Choroid plexus epithelial cell (primary cell): ENCODE data around the gene CCDC106.

Source experiments
- DNase-seq: peaks from one replicate; pipeline ENCODE4 v3.0.0-alpha.2; 2010; ENCODE audit warnings: low read depth
- H3K4me3 ChIP-seq: 2 replicates; pipeline ENCODE4 v1.5.1; 2011; ENCODE audit warnings: low read depth, mild to moderate bottlenecking, control low read depth, low read length, moderate library complexity
- TF ChIP-seq, protein P1 (sequence below): conservative IDR thresholded peaks from 2 replicates; pipeline ENCODE4 v1.5.1; 2011; ENCODE audit warnings: low read depth, mild to moderate bottlenecking, control low read depth, inconsistent platforms, low read length, moderate library complexity

Gene CCDC106

DNA sequence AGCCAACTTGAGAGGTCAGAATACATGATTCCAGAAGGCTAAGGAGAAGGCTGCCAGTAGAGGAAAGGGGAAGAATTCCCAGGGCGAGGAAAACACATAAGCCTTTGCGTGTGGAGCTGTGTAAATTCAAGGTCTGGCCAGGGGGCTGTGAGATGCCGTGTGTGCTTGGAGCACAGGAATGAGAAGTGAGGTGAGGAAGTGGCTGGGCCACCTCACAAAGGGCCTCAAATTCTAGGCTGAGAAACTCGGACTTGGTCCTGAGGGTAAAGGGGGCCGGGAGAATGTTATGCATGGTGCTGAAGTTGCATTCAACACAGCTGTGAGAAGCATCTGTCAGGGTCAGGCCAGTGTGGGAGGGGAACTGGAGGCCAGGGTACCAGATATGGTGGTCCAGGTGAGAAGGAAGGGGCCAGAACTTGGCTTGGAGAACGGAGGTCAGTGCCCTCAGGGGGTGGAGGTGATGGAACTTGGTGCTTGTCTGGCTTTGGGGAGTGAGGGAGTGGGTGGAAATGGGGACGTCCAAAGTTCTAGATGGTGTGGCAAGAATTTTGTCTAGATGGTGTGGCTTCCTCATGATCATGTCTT, 12.1 kb upstream of the CCDC106 start:
- TF ChIP-seq, protein P1, sequence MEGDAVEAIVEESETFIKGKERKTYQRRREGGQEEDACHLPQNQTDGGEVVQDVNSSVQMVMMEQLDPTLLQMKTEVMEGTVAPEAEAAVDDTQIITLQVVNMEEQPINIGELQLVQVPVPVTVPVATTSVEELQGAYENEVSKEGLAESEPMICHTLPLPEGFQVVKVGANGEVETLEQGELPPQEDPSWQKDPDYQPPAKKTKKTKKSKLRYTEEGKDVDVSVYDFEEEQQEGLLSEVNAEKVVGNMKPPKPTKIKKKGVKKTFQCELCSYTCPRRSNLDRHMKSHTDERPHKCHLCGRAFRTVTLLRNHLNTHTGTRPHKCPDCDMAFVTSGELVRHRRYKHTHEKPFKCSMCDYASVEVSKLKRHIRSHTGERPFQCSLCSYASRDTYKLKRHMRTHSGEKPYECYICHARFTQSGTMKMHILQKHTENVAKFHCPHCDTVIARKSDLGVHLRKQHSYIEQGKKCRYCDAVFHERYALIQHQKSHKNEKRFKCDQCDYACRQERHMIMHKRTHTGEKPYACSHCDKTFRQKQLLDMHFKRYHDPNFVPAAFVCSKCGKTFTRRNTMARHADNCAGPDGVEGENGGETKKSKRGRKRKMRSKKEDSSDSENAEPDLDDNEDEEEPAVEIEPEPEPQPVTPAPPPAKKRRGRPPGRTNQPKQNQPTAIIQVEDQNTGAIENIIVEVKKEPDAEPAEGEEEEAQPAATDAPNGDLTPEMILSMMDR, result no peak
- peak overlapping the region; percentile 100 for H3K4me3 ChIP-seq
- DNase-seq, result no peak

DNA sequence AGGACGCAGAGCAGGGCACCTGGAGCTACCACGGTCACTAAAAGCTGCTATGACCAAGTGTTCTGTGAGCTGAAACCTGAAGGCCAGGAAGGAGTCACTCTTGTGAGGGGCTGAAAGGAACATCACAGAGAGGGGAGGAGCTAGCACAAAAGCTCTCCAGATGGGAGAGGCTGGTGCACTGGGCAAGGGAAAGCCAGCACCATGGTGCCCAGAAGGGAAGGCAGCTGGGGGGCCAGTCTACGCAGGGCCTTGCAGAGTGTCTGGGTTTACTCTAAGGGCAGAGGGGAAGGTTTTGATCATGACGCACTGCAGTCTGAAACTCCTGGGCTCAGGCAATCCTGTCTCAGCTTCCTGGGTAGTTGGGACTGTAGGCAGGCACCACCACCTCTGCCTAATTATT, 11.3 kb upstream of the CCDC106 start:
- H3K4me3 ChIP-seq, result no peak overlapping the region
- no peak for DNase-seq

DNA sequence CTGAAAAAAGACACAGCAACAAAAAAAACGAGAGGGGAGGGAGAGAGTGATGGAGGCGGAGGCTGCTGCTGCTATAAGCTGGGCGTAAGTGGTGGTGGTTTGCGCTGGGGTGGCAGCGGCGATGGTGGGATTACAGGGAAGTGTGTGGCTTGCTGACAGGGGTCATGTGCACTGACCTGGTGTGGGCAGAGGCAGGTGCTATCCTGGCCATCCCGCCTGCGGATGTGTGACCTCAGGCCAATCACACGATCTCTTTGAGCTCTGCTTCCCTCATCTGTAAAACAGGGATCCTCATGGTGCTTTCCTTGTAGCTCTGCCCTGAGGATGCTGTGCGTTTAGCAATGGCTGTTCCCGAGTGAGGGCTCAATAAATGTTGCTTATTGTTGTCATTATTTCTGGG, 10.5 kb upstream of the CCDC106 start:
- no peak overlapping the region for H3K4me3 ChIP-seq
- no peak for DNase-seq
- TF ChIP-seq, protein P1, result no peak

More for the DNA sequence above, 11.3 kb upstream of the CCDC106 start:
- TF ChIP-seq, protein P1, result no peak

DNA sequence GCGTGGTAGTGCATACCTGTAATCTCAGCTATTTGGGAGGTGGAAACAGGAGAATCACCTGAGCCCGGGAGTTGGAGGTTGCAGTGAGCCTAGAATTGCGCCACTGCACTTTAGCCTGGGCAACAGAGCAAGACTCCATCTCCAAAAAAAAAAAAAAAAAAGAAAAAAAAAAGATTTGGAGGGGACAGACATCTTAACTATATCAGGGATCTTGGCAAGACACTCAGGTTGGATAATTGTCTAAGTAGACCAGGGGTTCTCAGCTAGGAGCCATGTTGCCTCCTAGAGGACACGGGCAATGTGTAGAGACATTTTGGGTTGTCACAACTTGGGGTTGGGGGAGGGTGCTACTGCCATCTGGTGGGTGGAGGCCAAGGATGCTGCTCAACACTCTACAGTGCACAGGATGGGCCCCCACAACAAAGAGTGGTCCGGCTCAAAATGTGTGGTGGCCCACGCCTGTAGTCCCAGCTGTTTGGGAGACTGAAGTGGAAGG, 9.1 kb upstream of the CCDC106 start:
- H3K4me3 ChIP-seq, result no peak overlapping the region
- DNase-seq, result peak; percentile 49
- TF ChIP-seq, protein P1, result peak; percentile 67

DNA sequence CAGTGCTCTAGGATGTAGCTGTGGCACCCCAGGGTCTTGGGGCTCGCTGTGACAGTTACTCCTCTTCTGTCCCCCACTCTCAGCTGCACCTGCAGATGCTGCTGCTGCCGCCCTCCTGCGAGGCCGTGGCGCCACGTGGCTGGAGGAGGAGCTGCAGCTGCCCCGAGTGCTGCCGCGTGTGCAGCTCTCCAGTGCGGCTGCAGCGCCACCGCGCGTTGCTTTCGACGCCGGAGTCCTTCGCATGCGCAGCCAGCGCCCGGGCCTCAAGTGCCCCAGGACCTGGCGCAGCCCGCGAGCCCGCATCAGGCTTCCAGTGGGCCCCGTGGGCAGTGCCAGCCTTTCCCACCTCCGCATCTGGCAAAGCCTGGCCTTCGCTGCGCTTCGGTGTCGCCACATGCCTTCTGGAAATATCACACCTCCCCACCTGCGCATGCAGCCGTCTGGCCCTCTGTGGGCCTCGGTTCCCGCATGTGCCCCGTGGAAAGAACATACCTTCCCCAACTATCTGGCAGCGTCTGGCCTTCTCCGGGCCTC, 7.9 kb upstream of the CCDC106 start:
- TF ChIP-seq, protein P1, result peak; percentile 61
- DNase-seq, result peak; percentile 83
- H3K4me3 ChIP-seq, result peak overlapping the region; percentile 81

DNA sequence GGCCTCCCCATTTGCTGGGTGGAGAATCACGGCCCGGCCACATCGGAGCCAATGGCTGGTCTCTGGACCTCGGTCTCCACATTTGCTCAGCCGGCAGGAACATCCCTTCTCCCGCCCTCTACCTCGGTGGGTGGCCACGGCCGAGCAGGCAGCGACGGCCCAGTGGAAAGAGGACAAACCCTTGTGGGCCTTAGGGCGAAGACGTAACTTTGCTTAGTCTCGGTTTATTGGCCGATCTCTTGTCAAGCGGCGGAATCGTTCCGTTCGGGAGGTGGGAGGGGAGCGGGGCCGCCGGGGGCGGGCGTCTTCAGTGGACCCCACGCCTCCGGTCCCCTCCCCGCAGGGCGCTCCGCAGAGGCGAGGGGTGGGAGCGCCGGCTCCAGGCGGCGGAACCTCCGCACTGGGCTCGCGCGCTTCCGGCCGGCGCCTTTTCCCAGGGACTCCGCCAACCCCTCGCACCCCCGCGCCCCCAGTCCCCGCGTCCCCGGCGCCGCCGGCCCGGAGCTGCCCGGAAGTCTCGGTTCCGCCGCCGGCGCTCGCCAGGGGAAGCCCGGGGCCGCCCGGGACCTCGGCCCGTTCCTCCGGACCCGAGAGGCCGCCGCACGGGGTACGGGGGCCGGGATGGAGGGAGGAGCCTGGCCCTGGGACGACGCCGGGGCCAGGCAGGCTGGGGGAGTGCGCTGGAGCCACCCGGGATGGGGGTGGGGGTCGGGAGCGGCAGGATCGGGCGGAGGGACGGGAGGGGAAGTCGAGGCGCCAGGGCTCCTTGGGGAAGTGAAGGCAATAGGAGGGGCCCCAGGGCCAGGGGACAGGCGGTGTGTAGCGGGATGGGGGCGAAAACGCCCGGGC, 7.2 kb upstream of the CCDC106 start, which contains the start of gene ZNF580:
TSS of gene ZNF580 (plus strand) at position 426 of the 849 bp plus-strand sequence. CDS start 1,507 bp downstream, outside the sequence.
- peak; percentile 91 for DNase-seq
- TF ChIP-seq, protein P1, result no peak

More for the DNA sequence above, 7.2 kb upstream of the CCDC106 start, which contains the start of gene ZNF580:
- peak within 1 kb of the TSS; percentile 81 for H3K4me3 ChIP-seq
